HG03457 (cell line): ENCODE data around the gene FAM120AOS.

ENCODE experiments used
- ATAC-seq: cut with Tn5 transposase; IDR thresholded peaks from one replicate; pipeline ENCODE4 v1.9.1; 2021; ENCODE audit warnings: moderate number of reproducible peaks; ENCODE audit not compliant: unreplicated experiment

FAM120AOS gene

GRCh38 chr9:93453047-93453914 lies at the start of gene FAM120AOS:
TSS of gene FAM120AOS (minus strand) at chr9:93453581. CDS start at chr9:93452709, 872 bp downstream.
- ATAC-seq, result peak; percentile 53

- ATAC-seq, result no peak
These were observed 48.0 kb upstream of the FAM120AOS start for GRCh38 chr9:93501406-93501805.

- no peak for ATAC-seq
These were observed 47.4 kb upstream of the FAM120AOS start for GRCh38 chr9:93500571-93501298.

GRCh38 chr9:93496285-93496684 lies 42.9 kb upstream of the FAM120AOS start:
- no peak for ATAC-seq

- ATAC-seq, result no peak
These were observed 40.6 kb upstream of the FAM120AOS start for GRCh38 chr9:93493949-93494348.

- ATAC-seq, result no peak
These were observed 38.9 kb upstream of the FAM120AOS start for GRCh38 chr9:93492327-93492726.

- no peak for ATAC-seq
These were observed 38.3 kb upstream of the FAM120AOS start for GRCh38 chr9:93491593-93492232.

GRCh38 chr9:93488244-93488643 lies 34.9 kb upstream of the FAM120AOS start:
- ATAC-seq, result no peak

GRCh38 chr9:93486268-93486667 lies 32.9 kb upstream of the FAM120AOS start:
- no peak for ATAC-seq

GRCh38 chr9:93483497-93483896 lies 30.1 kb upstream of the FAM120AOS start:
- no peak for ATAC-seq

- no peak for ATAC-seq
These were observed 27.4 kb upstream of the FAM120AOS start for GRCh38 chr9:93480728-93481324.

- no peak for ATAC-seq
These were observed 26.9 kb upstream of the FAM120AOS start for GRCh38 chr9:93480262-93480661.

- no peak for ATAC-seq
These were observed 26.3 kb upstream of the FAM120AOS start for GRCh38 chr9:93479726-93480125.

GRCh38 chr9:93477397-93477796 lies 24.0 kb upstream of the FAM120AOS start:
- no peak for ATAC-seq

GRCh38 chr9:93476924-93477323 lies 23.5 kb upstream of the FAM120AOS start:
- ATAC-seq, result no peak

GRCh38 chr9:93475856-93476255 lies 22.5 kb upstream of the FAM120AOS start:
- ATAC-seq, result no peak

GRCh38 chr9:93475108-93475507 lies 21.7 kb upstream of the FAM120AOS start:
- no peak for ATAC-seq

- ATAC-seq, result no peak
These were observed 20.0 kb upstream of the FAM120AOS start for GRCh38 chr9:93473411-93473810.

- ATAC-seq, result no peak
These were observed 17.7 kb upstream of the FAM120AOS start for GRCh38 chr9:93471124-93471523.

- no peak for ATAC-seq
These were observed 17.0 kb upstream of the FAM120AOS start for GRCh38 chr9:93470391-93470790.

GRCh38 chr9:93468763-93469456 lies 15.5 kb upstream of the FAM120AOS start:
- no peak for ATAC-seq
